Neural cell (in vitro differentiated cells): Measurements from ENCODE around the gene ALOXE3. TPM values are rescaled to one million over a fixed set of nuclear protein-coding genes. Genes with fewer than 3 reads are reported as not detected.
A peak's percentile ranks its signal among the peaks of the same experiment; 100 is the strongest.

Experiments used
- H2AFZ ChIP-seq: fragments of 200-600, 300-800 bp; sonication (generic), shearing (Covaris generic); 2 replicates; pipeline ENCODE4 v1.6.0; 2014; ENCODE audit warnings: low read depth, mild to moderate bottlenecking, antibody characterized with exemption, low read length, moderate library complexity
- H3F3A ChIP-seq: fragments of 200-600 bp; shearing (Covaris generic); 2 replicates; pipeline ENCODE4 v1.6.1; 2016; ENCODE audit warnings: mild to moderate bottlenecking, moderate library complexity, mixed read lengths, antibody characterized with exemption, low read length; ENCODE audit not compliant: insufficient read depth, poor library complexity, severe bottlenecking
- H3K27ac ChIP-seq: fragments of 200-600, 300-800 bp; sonication (generic), shearing (Covaris generic); 2 replicates; pipeline ENCODE4 v1.5.1; 2014; ENCODE audit warnings: mild to moderate bottlenecking, low read length, moderate library complexity
- H3K27me3 ChIP-seq: fragments of 300-800, 200-600 bp; sonication (generic), shearing (Covaris generic); 2 replicates; pipeline ENCODE4 v1.6.0; 2014; ENCODE audit warnings: mild to moderate bottlenecking, low read depth, low read length, moderate library complexity; ENCODE audit not compliant: insufficient read depth
- H3K36me3 ChIP-seq: fragments of 300-800, 200-600 bp; sonication (generic), shearing (Covaris generic); 2 replicates; pipeline ENCODE4 v1.5.1; 2014; ENCODE audit warnings: mild to moderate bottlenecking, antibody characterized with exemption, low read length, moderate library complexity; ENCODE audit not compliant: insufficient read depth
- H3K4me2 ChIP-seq: fragments of 300-800, 200-600 bp; sonication (generic), shearing (Covaris generic); 2 replicates; pipeline ENCODE4 v1.6.0; 2014; ENCODE audit warnings: mild to moderate bottlenecking, low read length
- H3K4me3 ChIP-seq: fragments of 300-800, 200-600 bp; sonication (generic), shearing (Covaris generic); 2 replicates; pipeline ENCODE4 v1.5.1; 2014; ENCODE audit warnings: mild to moderate bottlenecking, low read length, moderate library complexity
- H3K79me2 ChIP-seq: fragments of 200-600 bp; shearing (Covaris generic); replicated peaks from 2 replicates; pipeline ENCODE4 v1.6.0; 2014; ENCODE audit warnings: mild to moderate bottlenecking, low read length, moderate library complexity; ENCODE audit not compliant: insufficient read depth
- H3K9ac ChIP-seq: fragments of 300-800, 200-600 bp; sonication (generic), shearing (Covaris generic); 2 replicates; pipeline ENCODE4 v1.6.1; 2016; ENCODE audit warnings: mild to moderate bottlenecking, low read length, mixed read lengths
- H3K9me2 ChIP-seq: fragments of 200-600 bp; shearing (Covaris generic); 2 replicates; pipeline ENCODE4 v1.6.1; 2016; ENCODE audit warnings: mild to moderate bottlenecking, low read length, mixed read lengths; ENCODE audit not compliant: insufficient read depth
- H3K9me3 ChIP-seq: fragments of 200-600, 300-800 bp; sonication (generic), shearing (Covaris generic); 2 replicates; pipeline ENCODE4 v1.6.1; 2016; ENCODE audit warnings: mild to moderate bottlenecking, mixed run types, low read length, moderate library complexity, mixed read lengths
- H4K20me1 ChIP-seq: fragments of 200-600 bp; shearing (Covaris generic); 2 replicates; pipeline ENCODE4 v1.6.1; 2016; ENCODE audit warnings: mild to moderate bottlenecking, mixed run types; ENCODE audit not compliant: insufficient read depth
- CTCF ChIP-seq: fragments of 450-650 bp; IDR thresholded peaks from 2 replicates; pipeline ENCODE4 v1.5.1; 2014; ENCODE audit warnings: antibody characterized with exemption, mild to moderate bottlenecking, moderate library complexity; ENCODE audit not compliant: poor library complexity, severe bottlenecking
- EP300 ChIP-seq: fragments of 450-650 bp; conservative IDR thresholded peaks from 2 replicates; pipeline ENCODE4 v1.6.1; 2014; ENCODE audit warnings: antibody characterized with exemption, mild to moderate bottlenecking, moderate library complexity; ENCODE audit not compliant: poor library complexity, severe bottlenecking
- EZH2 ChIP-seq: fragments of 200-600, 300-800 bp; shearing (Covaris generic), sonication (generic); IDR thresholded peaks from 2 replicates; pipeline ENCODE4 v1.6.1; 2014; ENCODE audit warnings: antibody characterized with exemption, low read length, borderline replicate concordance, mild to moderate bottlenecking; ENCODE audit not compliant: insufficient read depth, poor library complexity, severe bottlenecking
- MXI1 ChIP-seq: fragments of 450-650 bp; conservative IDR thresholded peaks from 2 replicates; pipeline ENCODE4 v1.6.1; 2014; ENCODE audit warnings: antibody characterized with exemption, mild to moderate bottlenecking; ENCODE audit not compliant: poor library complexity, severe bottlenecking
- POLR2AphosphoS5 ChIP-seq: IDR thresholded peaks from 2 replicates; pipeline ENCODE4 v1.6.1; 2012
- RAD21 ChIP-seq: fragments of 450-650 bp; conservative IDR thresholded peaks from 2 replicates; pipeline ENCODE4 v1.6.1; 2014; ENCODE audit warnings: antibody characterized with exemption, mild to moderate bottlenecking, moderate library complexity
- REST ChIP-seq: IDR thresholded peaks from 2 replicates; pipeline ENCODE4 v1.6.1; 2012; ENCODE audit warnings: borderline replicate concordance
- SMC3 ChIP-seq: fragments of 450-650 bp; conservative IDR thresholded peaks from 2 replicates; pipeline ENCODE4 v1.6.1; 2014; ENCODE audit warnings: antibody characterized with exemption, mild to moderate bottlenecking, moderate library complexity; ENCODE audit not compliant: poor library complexity
- TAF1 ChIP-seq: IDR thresholded peaks from 2 replicates; pipeline ENCODE4 v1.6.1; 2012; ENCODE audit warnings: low read depth
- polyA plus RNA-seq: library from polyadenylated mRNA; depleted of rRNA; stranded (reverse); fragments of >200 nt; gene quantifications from 2 replicates; pipeline ENCODE4 v1.2.3, GENCODE V29; 2014

Gene ALOXE3
- polyA plus RNA-seq, 1 donor from 2014 or later, result 0.77 TPM

- Histone ChIP-seq H3K9ac (peak overlapping the region; percentile 84), H2AFZ (no peak overlapping the region), H3K36me3 (no peaks in the 10 kb centered on the region), H4K20me1 (no peaks in the 10 kb centered on the region), H3F3A (peaks cover 21% of the 10 kb centered on the region), H3K4me3 (peak overlapping the region; percentile 80), H3K4me2 (peak overlapping the region; percentile 96), H3K9me3 (no peaks in the 10 kb centered on the region), H3K27ac (peak overlapping the region; percentile 97), H3K27me3 (no peaks in the 10 kb centered on the region), H3K79me2 (no peaks in the 10 kb centered on the region), H3K9me2 (no peaks in the 10 kb centered on the region)
- TF ChIP-seq POLR2AphosphoS5 (peak; percentile 73), EZH2 (no peak), REST (no peak), MXI1 (peak; percentile 95), RAD21 (peak; percentile 82), TAF1 (no peak), EP300 (peak; percentile 77), SMC3 (peak; percentile 88), CTCF (peak; percentile 97)
Observed at GRCh38 chr17:8138672-8139371, 20.5 kb upstream of the ALOXE3 start.

GRCh38 chr17:8138374-8138671 lies 20.0 kb upstream of the ALOXE3 start:
- H3K4me3 ChIP-seq, result peak overlapping the region; percentile 80
- H2AFZ ChIP-seq, result no peak overlapping the region
- no peaks in the 10 kb centered on the region for H3K36me3 ChIP-seq
- H3K9me2 ChIP-seq, result no peaks in the 10 kb centered on the region
- no peak for TF ChIP-seq EZH2
- no peak for TF ChIP-seq POLR2AphosphoS5
- no peak for TF ChIP-seq RAD21
- TF ChIP-seq EP300, result no peak
- no peak for TF ChIP-seq REST
- no peak for TF ChIP-seq SMC3
- no peak for TF ChIP-seq MXI1
- TF ChIP-seq TAF1, result no peak
- no peak for TF ChIP-seq CTCF
- H4K20me1 ChIP-seq, result no peaks in the 10 kb centered on the region
- H3K9ac ChIP-seq, result peak overlapping the region; percentile 84
- H3F3A ChIP-seq, result peaks cover 21% of the 10 kb centered on the region
- H3K79me2 ChIP-seq, result no peaks in the 10 kb centered on the region
- no peaks in the 10 kb centered on the region for H3K9me3 ChIP-seq
- H3K4me2 ChIP-seq, result peak overlapping the region; percentile 70
- H3K27ac ChIP-seq, result peak overlapping the region; percentile 97
- H3K27me3 ChIP-seq, result no peaks in the 10 kb centered on the region
